Activated CD8-positive, alpha-beta memory T cell treated with anti-CD3 and anti-CD28 coated beads, Interleukin-2, amount 50 U/mL, for 1 hour (primary cell): Measurements from ENCODE around the gene CDK5RAP2.
"Not testable (repeated sequence)": the region's sequence is repeated elsewhere in the genome, so short reads cannot be mapped to it uniquely, and the experiment has no call there.

Experiments
- DNase-seq: peaks from one replicate; pipeline ENCODE4 v3.0.0-alpha.2; 2020; ENCODE audit errors: extremely low read depth

The CDK5RAP2 gene

GRCh38 chr9:120514405-120514804 lies 65.6 kb downstream of the CDK5RAP2 start:
- DNase-seq = no peak

- DNase-seq = no peak
Measured at GRCh38 chr9:120513825-120514396, 66.1 kb downstream of the CDK5RAP2 start.

GRCh38 chr9:120510816-120511215 lies 69.2 kb downstream of the CDK5RAP2 start:
- no peak for DNase-seq

- DNase-seq = no peak
Measured at GRCh38 chr9:120507936-120508510, 71.9 kb downstream of the CDK5RAP2 start.

GRCh38 chr9:120505186-120505585 lies 74.8 kb downstream of the CDK5RAP2 start:
- no peak for DNase-seq

GRCh38 chr9:120500733-120501132 lies 79.2 kb downstream of the CDK5RAP2 start:
- no peak for DNase-seq

- DNase-seq = not testable (repeated sequence)
Measured at GRCh38 chr9:120497865-120498264, 82.1 kb downstream of the CDK5RAP2 start.

- DNase-seq = not testable (repeated sequence)
Measured at GRCh38 chr9:120496438-120496837, 83.5 kb downstream of the CDK5RAP2 start.

- DNase-seq = no peak
Measured at GRCh38 chr9:120490888-120491595, 88.9 kb downstream of the CDK5RAP2 start.

- DNase-seq = no peak
Measured at GRCh38 chr9:120486835-120487234, 93.1 kb downstream of the CDK5RAP2 start.

GRCh38 chr9:120486347-120486746 lies 93.6 kb downstream of the CDK5RAP2 start:
- DNase-seq = no peak

- no peak for DNase-seq
Measured at GRCh38 chr9:120485788-120486187, 94.2 kb downstream of the CDK5RAP2 start.

GRCh38 chr9:120484162-120484561 lies 95.8 kb downstream of the CDK5RAP2 start:
- DNase-seq = no peak

- no peak for DNase-seq
Measured at GRCh38 chr9:120482424-120483186, 97.4 kb downstream of the CDK5RAP2 start.

GRCh38 chr9:120481846-120482245 lies 98.1 kb downstream of the CDK5RAP2 start:
- DNase-seq = no peak

GRCh38 chr9:120481248-120481647 lies 98.7 kb downstream of the CDK5RAP2 start:
- DNase-seq = no peak

- no peak for DNase-seq
Measured at GRCh38 chr9:120480707-120481106, 99.3 kb downstream of the CDK5RAP2 start.

- DNase-seq = no peak
Measured at GRCh38 chr9:120478208-120478607, 101.8 kb downstream of the CDK5RAP2 start.

GRCh38 chr9:120477534-120478001 lies 102.4 kb downstream of the CDK5RAP2 start:
- no peak for DNase-seq

- DNase-seq = no peak
Measured at GRCh38 chr9:120475341-120475740, 104.6 kb downstream of the CDK5RAP2 start.

GRCh38 chr9:120474591-120475243 lies 105.2 kb downstream of the CDK5RAP2 start:
- DNase-seq = no peak

- DNase-seq = no peak
Measured at GRCh38 chr9:120473608-120474007, 106.4 kb downstream of the CDK5RAP2 start.
